Left kidney (tissue), 2 donors: Measurements from ENCODE around the gene TPM2. TPM values are rescaled to one million over a fixed set of nuclear protein-coding genes. Genes with fewer than 3 reads are reported as not detected.

ENCODE experiments used
- DNase-seq: peaks from one replicate; pipeline ENCODE4 v3.0.0-alpha.2; 2013
- polyA plus RNA-seq: library from polyadenylated mRNA; unstranded; fragments of 120-200 nt; gene quantifications from one replicate; pipeline ENCODE4 v1.2.1, GENCODE V29; 2013; ENCODE audit not compliant: insufficient read length

Gene TPM2
- polyA plus RNA-seq, 1 donor, result 146 TPM

DNA sequence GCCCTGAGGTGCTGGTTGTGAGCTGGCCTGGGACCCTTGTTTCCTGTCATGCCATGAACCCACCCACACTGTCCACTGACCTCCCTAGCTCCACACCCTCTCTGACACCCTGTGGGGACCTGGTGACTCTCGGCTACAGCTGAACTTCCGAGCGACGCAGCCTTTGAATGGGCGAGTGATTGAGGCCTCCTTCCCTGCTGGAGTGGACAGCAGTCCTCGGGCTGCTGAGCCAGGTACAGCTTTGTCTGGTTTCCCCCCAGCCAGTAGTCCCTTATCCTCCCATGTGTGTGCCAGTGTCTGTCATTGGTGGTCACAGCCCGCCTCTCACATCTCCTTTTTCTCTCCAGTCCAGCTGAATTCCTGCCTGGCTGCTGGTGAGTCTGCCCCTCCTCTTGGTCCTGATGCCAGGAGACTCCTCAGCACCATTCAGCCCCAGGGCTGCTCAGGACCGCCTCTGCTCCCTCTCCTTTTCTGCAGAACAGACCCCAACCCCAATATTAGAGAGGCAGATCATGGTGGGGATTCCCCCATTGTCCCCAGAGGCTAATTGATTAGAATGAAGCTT lies 9.9 kb downstream of the TPM2 start:
- DNase-seq, result no peak

DNA sequence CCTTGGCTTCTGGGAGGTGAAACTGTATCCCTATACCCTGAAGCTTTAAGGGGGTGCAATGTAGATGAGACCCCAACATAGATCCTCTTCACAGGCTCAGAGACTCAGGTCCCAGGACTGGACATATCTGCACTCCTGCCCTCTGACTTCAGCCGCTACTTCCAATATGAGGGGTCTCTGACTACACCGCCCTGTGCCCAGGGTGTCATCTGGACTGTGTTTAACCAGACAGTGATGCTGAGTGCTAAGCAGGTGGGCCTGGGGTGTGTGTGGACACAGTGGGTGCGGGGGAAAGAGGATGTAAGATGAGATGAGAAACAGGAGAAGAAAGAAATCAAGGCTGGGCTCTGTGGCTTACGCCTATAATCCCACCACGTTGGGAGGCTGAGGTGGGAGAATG lies 10.6 kb downstream of the TPM2 start:
- DNase-seq, result no peak

DNA sequence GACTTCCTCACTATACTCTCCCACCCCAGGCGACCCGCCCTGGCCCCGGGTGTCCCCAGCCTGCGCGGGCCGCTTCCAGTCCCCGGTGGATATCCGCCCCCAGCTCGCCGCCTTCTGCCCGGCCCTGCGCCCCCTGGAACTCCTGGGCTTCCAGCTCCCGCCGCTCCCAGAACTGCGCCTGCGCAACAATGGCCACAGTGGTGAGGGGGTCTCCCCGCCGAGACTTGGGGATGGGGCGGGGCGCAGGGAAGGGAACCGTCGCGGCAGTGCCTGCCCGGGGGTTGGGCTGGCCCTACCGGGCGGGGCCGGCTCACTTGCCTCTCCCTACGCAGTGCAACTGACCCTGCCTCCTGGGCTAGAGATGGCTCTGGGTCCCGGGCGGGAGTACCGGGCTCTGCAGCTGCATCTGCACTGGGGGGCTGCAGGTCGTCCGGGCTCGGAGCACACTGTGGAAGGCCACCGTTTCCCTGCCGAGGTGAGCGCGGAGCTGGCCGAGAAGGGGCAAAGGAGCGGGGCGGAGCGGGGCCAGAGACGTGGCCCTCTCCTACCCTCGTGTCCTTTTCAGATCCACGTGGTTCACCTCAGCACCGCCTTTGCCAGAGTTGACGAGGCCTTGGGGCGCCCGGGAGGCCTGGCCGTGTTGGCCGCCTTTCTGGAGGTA lies 13.9 kb downstream of the TPM2 start:
- DNase-seq, result peak; percentile 82

DNA sequence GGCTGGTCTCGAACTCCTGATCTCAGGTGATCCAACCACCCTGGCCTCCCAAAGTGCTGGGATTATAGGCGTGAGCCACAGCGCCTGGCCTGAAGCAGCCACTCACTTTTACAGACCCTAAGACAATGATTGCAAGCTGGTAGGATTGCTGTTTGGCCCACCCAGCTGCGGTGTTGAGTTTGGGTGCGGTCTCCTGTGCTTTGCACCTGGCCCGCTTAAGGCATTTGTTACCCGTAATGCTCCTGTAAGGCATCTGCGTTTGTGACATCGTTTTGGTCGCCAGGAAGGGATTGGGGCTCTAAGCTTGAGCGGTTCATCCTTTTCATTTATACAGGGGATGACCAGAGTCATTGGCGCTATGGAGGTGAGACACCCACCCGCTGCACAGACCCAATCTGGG lies 14.5 kb downstream of the TPM2 start:
- DNase-seq, result no peak

DNA sequence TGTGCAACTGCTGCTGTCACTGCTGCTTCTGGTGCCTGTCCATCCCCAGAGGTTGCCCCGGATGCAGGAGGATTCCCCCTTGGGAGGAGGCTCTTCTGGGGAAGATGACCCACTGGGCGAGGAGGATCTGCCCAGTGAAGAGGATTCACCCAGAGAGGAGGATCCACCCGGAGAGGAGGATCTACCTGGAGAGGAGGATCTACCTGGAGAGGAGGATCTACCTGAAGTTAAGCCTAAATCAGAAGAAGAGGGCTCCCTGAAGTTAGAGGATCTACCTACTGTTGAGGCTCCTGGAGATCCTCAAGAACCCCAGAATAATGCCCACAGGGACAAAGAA lies 15.7 kb downstream of the TPM2 start:
- no peak for DNase-seq

DNA sequence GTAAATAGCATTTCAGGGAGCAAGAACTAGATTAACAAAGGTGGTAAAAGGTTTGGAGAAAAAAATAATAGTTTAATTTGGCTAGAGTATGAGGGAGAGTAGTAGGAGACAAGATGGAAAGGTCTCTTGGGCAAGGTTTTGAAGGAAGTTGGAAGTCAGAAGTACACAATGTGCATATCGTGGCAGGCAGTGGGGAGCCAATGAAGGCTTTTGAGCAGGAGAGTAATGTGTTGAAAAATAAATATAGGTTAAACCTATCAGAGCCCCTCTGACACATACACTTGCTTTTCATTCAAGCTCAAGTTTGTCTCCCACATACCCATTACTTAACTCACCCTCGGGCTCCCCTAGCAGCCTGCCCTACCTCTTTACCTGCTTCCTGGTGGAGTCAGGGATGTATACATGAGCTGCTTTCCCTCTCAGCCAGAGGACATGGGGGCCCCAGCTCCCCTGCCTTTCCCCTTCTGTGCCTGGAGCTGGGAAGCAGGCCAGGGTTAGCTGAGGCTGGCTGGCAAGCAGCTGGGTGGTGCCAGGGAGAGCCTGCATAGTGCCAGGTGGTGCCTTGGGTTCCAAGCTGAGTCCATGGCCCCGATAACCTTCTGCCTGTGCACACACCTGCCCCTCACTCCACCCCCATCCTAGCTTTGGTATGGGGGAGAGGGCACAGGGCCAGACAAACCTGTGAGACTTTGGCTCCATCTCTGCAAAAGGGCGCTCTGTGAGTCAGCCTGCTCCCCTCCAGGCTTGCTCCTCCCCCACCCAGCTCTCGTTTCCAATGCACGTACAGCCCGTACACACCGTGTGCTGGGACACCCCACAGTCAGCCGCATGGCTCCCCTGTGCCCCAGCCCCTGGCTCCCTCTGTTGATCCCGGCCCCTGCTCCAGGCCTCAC lies 16.3 kb downstream of the TPM2 start, which contains the start of gene CA9:
CA9 (plus strand) TSS at position 797 of the 893 bp plus-strand sequence; CDS start at position 829, 32 bp downstream.
- no peak for DNase-seq

DNA sequence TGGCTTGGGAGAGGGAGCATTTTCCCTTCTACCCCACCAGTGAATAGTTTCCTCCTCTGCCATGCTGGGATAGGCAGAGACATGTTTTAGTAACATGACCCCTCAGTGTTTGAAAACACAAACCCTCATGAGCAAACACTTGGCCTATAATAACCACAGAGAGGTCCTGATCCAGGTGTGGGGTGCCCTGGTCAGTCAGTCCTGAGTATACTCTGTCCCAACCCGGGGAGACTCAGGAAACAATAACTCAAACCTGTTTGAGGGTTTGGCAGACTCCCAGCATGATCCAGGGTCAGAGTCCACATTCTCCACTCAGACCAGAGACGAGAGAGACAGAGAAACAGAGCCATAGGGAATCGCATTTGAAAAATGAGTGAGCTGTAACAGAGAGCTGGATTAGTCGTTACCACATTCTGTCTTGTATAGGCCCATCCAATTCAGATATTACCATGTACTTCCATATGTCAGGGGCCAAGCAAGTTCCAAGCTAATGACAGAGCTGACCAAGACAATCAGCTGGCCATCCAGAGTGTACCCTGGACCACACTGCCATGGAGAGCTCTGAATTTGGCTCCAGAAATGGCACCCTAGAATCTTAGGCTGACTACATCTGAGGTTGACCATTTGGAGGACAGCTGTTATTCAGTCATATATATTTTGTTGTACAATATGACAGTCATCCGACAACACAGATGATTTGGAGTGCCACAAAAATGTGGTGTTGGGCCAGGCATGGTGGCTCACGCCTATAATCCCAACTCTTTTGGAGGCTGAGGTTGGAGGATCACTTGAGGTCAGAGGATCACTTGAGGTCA lies 20.2 kb downstream of the TPM2 start:
- no peak for DNase-seq

DNA sequence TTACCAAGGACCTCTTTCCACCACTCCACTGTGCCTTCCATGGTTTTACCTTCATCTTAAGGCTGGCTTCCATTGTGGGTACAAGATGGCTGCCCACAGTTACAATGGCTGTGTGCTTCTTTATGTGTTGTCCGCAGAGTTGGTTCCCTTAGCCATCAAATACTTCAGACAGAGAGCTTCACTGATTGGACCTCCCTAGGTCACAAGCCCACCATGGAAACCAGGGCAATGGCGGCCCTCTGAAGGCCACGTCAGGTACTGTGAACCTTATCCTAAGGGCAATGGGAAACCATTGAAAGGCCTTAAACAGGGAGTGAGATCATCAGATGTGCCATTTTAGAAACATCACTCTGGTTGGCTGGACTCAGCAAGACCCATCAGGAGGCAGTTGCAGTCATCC lies 21.8 kb downstream of the TPM2 start:
- DNase-seq, result no peak

DNA sequence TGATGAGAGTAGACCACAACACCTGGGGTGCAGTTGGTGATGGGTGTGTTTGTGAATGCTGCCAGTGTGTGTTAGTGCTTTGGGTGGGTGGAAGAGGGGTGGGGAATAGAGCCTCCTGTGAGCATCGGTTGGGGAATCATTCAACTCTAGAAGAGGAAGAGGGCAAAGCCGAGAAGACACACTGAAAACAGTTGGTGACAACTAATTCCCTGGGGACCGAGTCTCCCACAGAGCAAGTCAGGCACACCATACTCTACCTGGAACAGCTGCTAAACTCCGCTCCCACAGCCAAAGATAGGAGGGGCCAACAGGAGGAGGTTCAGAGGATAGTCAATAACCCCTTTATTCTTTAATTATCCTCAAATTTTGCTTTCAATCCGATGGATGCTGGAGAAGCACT lies 23.2 kb downstream of the TPM2 start:
- no peak for DNase-seq

DNA sequence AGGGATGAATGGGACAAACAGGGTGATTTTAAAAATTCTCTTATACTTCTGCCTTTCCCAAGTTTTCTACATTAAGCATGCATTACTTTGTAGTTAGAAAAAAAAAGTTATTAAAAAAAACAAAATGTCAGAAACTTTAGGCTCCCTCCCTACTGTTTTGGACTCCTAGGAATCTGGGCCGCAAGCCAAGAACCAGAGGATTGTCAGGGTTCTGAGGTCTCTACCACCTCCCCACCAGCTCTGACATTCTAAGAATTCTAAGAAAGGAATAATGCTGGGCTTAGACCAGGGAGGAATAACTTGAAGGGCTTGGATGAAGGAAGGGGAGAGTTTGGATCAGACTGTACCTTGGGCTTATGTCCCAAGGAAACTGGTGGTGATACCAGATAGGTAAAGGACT lies 23.7 kb downstream of the TPM2 start:
- no peak for DNase-seq

DNA sequence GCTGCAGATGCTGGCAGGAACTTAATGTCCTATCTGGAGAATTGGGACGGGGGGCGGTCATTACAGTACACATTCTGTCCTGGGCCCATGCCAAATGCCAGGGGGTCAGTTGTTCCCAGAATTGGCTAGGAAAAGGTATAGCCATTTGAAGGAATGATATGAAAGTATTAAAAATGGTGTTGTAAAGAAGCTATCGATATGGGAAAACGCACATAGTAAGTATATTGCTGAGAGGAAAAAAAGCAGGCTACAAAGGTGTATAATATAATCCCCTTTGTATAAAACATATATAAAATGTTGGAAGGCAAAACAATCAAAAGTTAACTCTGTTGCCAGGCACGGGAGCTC lies 24.3 kb downstream of the TPM2 start:
- DNase-seq, result no peak

DNA sequence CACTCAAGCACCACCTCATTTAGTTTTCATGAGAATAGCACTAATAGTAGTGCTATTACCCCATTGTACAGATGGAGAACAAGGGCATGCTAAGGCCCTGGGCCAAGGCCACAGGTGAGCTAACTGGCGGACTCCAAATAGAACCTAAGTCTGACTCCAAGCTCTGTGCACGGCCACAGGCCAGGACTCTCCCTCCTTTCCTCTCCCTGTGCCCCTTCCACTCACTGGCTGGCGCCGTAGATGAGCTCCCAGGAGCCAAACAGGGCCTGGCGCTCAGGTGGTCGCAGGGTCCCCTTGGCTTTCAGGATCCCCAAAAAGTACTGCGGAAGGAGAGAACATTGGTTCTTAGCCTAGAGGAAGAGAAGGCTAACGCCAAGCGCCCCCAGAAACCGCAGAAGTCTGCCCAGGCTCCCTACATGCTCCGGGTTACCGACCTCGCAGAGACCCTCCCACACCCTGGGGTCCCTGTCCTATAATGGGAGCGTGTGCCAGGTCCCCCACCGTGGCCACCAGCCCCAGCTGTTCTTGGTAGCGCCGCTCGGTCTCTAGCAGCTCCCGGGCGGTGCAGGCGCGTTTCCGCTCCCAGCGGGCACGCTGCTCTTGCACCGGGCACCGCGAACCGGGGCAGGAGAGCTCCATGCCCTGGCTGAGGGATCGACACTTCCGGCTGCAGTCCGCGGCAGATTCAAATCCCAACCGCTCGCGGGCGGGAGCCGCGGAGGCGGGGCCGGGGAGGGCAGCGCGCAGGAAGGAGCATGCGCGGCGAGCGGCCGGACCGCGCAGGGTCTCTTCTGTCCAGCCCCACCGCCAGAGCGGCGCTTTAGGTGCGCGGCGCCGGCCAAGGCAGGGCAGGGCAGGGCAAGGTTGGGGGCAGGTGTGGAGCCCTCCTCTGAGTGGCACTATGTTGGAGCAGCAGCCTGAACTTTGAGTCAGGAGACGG lies 24.9 kb downstream of the TPM2 start, which contains the start of gene ARHGEF39:
ARHGEF39 (minus strand) TSS at position 665 of the 940 bp plus-strand sequence; CDS start at position 639, 26 bp downstream.
- peak; percentile 83 for DNase-seq

DNA sequence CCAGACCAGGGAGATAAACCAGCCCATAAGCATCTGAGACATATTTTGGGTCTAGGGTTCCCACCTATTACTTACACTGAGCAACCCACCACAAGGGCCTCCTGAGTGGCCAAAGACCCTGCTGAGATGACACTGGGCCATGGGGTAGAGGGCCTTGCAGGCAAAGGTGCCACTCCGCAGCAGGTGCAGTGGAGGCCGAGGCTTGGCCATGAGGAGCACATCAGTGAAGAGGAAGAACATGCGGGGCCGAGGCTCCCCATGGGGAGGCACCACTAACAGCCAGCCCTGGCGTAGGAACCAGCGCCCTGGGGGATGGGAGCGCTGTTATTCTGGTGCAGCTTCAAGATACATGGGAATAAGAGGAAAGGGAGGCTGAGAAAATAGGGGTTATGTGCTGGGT lies 27.3 kb downstream of the TPM2 start:
- DNase-seq, result no peak

DNA sequence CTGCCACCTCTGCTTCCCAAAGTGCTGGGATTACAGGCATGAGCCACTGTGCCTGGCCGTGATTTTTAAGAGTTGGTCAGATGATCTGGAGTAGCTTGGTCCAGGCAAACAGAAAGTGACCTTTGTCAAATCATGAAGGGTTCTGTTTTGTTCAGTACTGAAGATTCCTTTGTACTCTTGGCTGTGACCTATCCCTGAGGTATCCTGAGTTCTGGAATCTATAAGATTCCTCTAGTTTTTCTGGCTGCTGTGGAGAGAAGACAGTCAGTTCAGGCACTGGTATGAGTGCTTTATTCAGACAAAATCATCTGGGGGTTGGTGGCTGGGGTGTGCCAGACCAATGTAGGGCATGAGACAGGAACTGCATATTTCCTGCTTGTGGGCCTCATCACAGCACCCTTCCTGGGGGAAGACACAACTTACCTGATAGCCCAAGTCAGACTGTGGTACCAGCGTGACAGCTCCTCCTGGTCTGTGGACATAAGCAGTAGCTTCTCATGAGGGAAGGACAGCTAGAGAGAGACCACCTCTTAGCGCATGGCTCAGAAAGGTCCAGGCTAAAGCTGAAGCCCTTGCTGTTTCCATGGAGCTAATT lies 27.9 kb downstream of the TPM2 start:
- no peak for DNase-seq

DNA sequence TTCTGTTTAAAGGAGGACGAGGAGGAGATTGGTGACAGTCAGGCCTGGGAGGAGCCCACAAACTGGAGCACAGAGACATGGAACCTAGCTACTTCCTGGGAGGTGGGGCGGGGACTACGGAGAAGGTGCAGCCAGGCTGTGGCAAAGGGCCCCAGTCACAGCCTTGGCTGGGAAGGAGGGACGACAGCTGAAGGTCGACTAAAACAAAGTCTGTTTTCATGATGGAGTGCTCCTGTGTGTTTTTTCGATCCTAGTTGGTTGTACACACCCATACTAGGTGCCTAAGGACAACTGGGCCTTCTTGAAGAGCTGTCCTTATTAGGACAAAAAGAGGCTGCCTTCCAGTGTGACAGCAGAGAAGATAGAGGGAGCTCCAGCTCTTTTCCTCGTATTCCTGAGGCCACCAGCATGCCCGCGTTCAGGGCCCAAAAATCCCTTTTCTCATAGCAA lies 28.7 kb downstream of the TPM2 start:
- DNase-seq, result no peak

DNA sequence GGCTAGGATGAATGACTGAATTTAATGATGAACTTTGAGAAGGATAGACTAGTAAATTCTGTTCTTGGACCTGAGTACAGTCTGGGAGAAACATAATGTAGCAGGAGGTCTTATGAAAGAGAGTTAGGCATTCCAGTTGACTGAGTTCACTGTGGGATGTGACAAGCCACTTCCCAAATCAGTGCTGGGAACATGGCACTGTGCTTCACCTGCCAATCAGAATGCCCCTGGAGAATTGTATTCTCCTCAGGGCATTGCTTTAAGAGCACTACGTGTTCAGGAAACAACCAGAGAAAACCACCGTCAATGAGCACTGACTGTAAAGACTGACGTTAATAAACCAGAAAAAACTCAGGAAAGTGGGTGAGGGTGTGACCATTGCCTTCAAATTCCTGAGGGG lies 30.4 kb downstream of the TPM2 start:
- no peak for DNase-seq

DNA sequence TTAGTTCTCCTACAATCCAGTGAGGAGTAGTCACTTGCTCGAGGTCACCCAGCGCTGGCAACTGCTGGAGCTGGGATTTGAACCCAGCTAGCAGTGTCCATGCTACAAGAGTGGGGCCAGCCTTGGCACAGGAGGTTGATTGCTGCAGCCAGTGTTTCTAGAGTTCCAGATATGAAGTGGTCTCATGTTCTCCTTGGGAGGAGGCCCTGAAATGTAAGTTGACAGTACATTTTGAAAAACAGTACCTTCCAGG lies 30.8 kb downstream of the TPM2 start:
- DNase-seq, result no peak

DNA sequence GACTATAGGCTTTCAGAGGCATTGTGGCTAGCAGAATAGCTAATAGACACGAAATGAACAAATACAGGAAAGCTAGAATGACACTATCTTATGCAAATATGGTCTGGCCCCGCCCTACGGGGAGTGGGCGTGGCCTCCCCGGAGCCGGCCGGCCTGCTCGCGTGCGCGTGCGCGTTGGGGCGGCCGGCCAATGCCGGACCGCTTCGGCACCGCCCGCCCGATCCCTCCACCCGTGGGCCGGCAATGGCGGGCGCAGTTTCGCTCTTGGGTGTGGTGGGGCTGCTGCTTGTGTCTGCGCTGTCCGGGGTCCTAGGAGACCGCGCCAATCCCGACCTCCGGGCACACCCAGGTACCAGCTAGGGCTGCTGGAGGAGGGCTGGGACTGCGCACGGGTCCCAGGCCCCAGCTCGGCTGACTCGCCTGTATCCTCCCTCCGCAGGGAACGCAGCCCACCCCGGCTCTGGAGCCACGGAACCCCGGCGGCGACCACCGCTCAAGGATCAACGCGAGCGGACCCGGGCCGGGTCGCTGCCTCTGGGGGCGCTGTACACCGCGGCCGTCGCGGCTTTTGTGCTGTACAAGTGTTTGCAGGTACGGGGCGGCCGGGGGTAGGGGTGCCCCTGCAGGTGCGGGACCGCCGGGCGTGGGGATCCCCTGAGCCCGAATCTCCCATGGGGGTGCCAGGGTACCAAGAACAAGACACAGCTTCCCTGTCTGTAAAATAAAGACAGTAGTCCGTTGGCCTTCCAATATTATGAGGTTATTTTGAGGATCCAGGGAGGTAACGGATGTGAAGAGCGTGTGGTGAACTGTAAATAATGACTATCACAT lies 31.4 kb downstream of the TPM2 start, which contains the start of gene CCDC107:
CCDC107 (plus strand) TSS at position 156 of the 831 bp plus-strand sequence; CDS start at position 244, 88 bp downstream.
- peak; percentile 86 for DNase-seq

DNA sequence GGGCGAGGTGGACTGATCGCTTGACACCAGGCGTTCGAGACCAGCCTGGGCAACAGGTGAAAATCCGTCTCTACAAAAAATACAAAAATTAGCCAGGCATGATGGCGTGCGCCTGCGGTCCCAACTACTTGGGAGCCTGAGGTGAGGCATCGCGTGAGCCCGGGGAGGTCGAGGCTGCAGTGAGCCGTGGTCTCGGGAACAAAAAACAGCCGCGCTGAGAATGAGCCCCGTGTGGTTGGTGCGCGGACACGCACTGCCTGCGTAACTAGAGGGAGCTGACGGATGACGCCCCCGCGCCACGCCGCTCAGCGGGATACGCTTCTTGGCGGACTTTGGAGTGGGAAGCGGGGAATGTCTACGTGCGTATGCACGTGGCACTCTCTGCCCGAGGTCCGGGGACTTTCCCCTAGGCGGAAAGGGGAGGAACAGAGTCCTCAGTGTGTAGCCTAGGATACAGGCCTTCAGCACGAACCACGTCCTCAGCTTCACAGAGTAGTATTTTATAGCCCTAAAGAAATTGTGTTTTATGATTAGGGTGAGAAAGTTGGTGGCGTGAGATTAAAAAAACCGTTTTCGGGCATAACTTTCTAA lies 32.1 kb downstream of the TPM2 start, which contains the start of gene RMRP:
RMRP (minus strand) TSS at position 474 of the 591 bp plus-strand sequence.
- peak; percentile 97 for DNase-seq
